ENCODE results near the gene MAPKAPK3.
"Not testable (repeated sequence)": the region's sequence is repeated elsewhere in the genome, so short reads cannot be mapped to it uniquely, and the experiment has no call there.

The MAPKAPK3 gene

DNA sequence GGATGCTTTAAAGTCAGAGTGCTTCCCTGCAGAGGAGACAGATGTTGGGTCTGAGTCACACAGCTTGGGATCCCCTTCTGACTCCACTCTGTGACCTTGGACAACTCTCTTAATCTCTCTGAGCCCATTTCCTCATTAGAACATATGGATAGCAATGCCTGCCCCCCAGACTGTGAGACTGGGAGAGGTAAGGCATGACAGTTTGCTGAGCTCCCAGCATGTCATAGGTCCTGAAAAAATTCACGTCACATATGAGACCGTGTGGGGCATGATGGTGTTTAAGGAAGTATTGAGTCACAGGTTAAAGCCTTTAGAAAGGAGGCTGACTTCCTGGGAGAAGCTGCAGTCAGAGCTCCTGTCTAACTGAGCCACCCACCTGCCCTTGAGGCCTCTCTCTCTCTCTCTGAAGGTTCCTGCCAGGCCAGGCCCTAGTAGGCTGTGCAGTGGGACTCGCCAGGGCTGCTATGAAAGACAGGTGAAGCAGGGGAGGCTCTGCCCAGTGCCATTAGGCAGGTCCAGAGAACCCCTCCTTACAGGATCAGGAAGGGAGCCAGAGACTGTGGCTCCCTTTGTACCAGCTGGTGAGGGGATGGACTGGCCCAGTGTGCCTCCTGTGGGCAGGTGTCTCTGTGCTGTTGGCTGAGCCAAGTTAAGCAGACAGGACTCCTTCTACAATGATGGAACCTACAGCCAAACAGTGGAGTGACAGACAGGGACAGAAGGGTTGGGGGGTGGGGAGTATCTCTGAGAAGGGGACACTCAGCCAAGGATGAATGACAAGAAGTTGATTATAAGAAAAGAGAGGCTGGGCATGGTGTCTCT lies 38.3 kb downstream of the MAPKAPK3 start:
- DNase-seq (ENCODE audit: low spot score), result no peak

DNA sequence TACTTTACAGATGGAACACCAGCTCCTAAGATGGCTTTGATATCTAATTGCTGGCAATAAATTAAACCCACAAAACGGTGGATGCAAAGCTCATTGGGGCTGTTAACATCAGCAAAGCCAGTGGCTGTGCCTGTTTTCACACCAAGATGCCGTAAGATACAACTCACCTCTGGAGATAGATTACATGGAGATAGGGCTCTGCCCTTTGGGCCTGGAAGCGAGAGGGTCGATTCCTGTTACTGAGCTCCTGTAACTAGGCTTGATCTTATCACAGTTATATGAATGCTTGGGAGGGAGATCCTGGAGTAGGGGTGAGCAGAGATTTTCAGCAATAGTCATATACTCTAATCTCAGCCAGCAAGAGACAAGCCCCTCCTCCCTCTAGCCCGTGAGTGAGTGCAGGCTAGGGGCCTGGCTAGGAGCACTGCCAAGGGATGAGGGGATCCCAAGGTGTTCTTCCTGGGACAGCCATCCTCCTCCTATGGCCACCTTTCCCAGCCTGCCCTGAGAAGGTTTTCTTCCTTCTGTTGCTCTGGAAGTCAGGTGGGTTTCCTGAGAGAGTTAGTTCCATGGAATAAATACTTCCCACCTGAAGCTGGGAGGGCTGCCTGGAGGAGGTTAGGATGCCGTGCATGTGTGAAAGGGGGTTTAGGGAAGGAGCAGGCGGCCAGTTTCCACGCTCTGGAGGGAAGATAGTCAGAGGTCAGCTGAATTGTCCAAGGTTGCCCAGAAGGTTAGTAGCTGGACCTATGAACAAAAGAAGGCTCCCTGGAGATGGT lies 39.7 kb downstream of the MAPKAPK3 start:
- DNase-seq (ENCODE audit: low spot score), result peak; percentile 81

DNA sequence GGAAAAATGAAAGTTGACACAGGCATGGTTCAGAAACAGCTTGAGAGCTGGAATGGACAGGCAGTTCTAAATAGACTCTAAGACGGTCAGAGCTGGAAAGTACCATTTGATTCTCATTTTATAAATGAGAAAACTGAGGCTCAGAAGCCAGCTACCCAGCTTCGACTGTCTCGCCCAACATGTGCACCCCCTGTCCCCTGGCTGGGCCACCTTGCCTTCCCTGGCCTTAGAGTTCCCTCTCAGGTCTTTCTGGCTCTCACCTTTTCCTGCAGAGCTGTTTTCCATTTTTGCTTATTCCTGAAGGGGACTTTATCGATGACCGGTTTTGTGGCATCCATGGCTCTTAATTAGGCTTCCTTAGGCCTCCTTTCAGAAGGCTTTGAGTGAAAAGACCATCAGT lies 40.5 kb downstream of the MAPKAPK3 start:
- no peak for DNase-seq (ENCODE audit: low spot score)

DNA sequence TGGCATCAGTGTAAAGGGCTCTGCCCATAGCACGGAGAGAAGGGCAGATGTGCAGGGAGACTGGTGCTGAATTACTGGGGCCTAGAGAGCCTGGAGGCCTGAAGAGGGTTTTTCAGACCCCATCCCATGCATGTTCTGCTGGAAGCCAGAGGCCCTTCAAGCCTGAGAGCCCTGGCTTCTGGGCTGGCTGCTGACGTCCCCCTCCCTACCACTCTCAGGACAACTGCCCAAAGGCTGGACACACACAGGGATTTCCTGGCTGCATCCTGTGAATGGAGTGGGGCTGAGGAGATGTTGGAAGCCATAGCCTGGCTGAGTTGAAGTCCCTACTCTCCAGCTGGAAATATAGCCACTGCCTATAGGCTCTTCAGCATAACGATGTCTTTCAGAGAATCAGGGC lies 40.9 kb downstream of the MAPKAPK3 start:
- no peak for DNase-seq (ENCODE audit: low spot score)

DNA sequence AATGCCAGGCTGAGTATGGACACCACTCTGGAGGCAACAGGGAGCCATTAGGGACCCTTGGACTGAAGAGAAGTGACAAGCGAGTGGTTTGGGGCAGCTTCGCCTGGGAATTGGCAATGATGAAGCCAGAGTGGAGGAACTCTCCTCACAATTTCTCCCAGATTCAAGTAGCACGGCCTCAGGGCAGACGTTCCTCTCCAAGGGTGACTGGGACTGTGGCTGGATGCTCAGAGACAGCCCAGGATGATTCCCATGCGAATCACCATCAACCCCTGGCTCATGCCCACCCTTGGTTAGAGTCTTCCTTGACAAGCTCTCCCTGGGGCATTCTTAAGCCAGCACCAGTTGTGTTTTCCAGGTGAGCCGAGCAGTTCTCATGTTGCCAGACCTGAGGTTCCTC lies 41.5 kb downstream of the MAPKAPK3 start:
- DNase-seq (ENCODE audit: low spot score), result no peak

DNA sequence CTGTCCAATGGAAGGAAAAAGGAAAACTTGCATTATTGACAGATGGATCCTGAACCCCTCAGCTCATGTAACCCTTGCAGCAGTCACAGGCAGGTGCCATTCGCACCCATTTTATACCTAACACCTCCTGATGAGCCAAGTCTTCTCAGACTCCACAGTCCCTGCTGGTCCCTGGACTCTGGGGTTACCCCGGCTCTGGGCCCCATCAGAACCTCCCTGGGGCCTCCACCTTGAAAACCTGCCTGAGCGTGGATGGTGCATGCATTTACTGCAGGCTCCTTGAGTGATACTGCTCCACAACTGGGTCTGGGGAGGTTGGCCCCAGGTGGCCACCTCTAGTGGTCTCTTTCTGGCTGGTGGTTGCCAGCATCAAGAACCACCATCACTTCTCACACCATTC lies 41.9 kb downstream of the MAPKAPK3 start:
- DNase-seq (ENCODE audit: low spot score), result no peak

DNA sequence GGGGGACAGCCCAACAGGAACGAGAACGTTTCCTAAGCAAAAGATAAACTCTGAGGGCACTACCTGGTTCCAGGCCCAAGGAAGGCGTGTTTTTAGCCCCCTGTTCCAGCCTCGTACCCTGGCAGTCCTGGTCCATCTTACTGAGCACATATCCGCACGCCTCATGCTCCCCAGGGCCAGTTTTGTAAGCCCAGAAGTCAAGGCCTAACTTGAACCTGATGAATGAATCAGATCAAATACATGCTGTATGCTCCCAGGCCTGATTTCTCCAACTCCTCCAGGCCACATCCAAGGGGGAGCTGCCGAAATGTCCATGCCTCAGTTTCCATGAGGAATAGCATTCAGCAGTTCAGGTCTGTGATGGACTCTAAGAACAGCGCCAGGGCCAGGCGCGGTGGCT lies 43.4 kb downstream of the MAPKAPK3 start:
- DNase-seq (ENCODE audit: low spot score), result no peak

DNA sequence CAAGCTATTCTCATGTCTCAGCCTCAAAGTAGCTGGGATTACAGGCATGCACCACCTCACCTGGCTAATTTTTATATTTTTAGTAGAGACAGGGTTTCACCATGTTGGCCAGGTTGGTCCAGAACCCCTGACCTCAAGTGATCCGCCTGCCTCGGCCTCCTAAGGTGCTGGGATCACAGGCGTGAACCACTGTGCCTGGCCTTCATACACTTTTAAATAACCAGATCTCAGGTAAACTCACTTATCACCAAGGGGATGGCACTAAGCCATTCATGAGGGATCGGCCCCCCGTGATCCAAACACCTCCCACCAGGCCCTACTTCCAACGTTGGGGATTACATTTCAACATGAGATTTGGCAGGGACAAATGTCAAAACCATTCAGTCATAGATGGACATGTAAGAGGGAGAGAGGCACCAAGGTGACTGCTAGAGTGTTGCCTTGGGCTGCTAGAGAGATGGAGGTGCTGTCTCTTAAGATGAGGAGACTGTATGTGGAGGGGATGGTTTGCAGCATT lies 44.4 kb downstream of the MAPKAPK3 start:
- no peak for DNase-seq (ENCODE audit: low spot score)

DNA sequence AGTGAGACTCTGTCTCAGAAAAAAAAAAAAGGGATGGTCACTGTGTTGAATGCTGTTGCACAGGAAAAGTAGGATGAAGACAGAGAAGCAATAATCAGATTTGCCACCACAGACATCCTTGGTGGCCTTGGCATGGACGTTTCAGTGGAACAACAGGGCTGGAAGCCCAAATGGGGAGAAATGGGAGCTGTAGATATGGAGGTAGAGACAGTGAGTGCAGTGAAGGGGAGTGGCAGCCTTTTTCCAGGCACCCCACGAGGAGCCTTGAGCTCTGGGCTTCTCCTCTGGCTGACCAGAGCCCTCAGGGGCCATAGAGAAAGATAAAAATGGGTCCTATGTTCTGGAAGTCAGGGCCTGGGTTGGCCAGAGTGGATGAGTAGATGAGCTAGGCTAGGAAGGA lies 45.5 kb downstream of the MAPKAPK3 start:
- no peak for DNase-seq (ENCODE audit: low spot score)

DNA sequence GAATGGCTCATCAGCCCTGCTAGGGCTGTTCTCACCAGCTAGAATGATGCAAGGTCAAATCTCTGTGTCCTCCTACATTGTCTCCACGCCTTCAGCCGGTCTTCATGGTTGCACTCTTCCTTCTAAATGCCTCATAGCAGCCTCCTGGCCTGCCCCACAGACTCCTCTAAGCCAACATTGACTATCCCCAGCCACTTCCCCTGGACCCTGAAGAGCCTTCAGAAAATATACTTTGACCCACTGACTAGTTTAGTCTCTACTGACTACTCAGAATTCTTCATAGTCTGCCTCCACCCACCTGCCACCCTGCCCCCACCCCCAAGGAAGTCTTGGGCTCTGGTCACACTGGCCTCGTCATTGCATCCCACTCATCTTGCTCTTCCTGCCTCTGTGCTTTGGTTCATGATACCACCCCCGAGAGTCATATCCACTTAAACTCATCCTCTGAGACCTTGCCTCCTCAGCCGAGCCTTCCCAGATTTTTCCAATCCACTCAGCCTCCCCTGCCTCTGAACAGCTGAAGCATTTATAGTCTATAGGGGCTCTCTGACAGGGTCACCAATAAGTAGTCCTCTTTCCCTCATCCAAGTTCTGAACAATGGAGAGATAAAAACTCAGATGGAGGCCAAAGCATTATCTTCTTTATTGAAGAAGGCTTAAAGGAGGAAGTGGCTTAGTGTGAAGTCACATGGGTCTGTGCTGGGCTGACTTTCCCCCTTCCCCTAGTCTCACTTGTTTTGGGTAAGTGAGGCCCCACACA lies 48.3 kb downstream of the MAPKAPK3 start:
- DNase-seq (ENCODE audit: low spot score), result no peak

DNA sequence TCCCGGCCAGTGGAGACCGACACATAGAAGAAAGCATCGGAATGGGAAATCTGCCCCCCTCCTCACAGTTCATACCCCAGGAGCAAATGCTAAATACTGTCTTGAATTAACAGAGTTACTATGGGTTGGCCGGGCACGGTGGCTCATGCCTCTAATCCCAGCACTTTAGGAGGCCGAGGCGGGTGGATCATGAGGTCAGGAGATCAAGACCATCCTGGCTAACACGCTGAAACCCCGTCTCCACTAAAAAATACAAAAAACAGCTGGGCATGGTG lies 48.8 kb downstream of the MAPKAPK3 start:
- DNase-seq (ENCODE audit: low spot score), result not testable (repeated sequence)

DNA sequence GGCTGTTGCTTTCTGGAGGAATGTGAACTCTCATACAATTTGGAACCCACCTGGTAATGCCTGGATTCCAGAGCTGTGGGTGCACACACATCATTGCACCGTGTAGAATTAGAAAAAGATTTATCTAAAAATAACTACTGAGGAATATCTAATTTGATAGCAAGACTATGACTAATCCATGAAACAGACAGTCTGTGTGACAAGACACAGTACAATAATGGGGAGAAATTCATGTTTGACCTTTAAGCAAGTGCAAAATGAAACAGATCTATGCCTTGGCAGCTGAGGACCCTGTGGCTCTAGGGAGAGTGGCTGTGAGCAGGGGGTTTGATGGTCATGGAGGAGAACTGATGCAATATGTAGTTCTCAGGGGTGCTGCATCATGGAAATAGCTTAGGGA lies 49.9 kb downstream of the MAPKAPK3 start:
- DNase-seq (ENCODE audit: low spot score), result no peak

DNA sequence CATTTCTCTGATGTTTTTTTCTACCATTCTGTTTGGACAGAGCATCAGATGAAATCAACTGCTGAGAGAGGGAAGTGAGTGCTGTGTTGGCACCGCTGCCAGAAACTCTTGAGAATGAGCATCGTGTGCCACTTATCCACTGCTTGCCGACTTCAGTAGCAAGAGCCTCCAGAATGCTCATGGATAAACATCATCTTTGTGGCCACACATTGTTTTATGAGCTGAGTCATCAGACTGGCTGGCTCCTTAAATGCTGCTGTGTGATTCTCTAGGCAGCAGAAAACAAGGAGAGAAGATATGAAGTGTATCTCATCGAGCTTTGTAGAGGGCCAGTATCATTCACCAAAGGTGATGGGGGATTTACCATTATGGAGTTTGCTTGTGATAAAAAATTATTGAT lies 54.4 kb downstream of the MAPKAPK3 start:
- DNase-seq (ENCODE audit: low spot score), result no peak

DNA sequence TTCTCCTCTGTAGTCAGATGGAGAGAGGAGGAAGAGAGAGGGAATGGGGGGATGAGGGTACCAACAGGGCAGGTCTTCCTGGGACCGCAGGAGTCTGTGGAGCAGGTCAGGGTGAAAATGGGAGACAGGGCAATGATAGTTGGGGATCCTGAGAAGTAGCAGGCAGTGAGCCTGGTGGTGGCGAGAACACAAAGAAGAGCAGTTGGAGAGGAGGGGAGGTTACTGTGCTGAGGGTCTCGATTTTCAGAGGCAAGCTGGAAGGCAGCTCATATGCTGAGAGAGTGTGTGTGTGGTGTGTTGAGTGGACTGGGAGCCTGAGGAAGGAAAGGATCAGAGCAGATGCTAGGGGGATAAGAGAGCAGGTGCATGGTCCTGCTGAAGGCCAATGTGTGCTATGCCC lies 55.7 kb downstream of the MAPKAPK3 start:
- no peak for DNase-seq (ENCODE audit: low spot score)

DNA sequence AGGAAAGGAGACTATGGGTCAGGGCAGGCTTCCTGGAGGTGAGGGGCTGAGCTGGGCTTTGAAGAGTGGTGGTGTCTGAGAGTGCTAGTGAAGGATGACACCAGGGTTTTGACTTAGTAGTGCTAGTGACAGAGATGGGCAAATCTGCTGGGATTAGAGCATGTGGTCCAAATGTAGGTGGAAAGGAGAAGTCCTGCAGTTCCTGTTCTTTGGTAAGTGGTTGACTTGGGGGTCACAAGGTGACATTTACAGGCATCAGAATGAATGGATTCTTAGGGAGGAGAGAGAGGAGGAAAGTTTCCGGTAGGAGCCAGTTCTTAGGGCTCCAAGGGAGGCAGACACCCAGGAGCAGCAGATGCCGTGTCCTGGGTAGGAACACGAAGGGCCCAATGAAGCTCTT lies 57.0 kb downstream of the MAPKAPK3 start:
- DNase-seq (ENCODE audit: low spot score), result no peak

DNA sequence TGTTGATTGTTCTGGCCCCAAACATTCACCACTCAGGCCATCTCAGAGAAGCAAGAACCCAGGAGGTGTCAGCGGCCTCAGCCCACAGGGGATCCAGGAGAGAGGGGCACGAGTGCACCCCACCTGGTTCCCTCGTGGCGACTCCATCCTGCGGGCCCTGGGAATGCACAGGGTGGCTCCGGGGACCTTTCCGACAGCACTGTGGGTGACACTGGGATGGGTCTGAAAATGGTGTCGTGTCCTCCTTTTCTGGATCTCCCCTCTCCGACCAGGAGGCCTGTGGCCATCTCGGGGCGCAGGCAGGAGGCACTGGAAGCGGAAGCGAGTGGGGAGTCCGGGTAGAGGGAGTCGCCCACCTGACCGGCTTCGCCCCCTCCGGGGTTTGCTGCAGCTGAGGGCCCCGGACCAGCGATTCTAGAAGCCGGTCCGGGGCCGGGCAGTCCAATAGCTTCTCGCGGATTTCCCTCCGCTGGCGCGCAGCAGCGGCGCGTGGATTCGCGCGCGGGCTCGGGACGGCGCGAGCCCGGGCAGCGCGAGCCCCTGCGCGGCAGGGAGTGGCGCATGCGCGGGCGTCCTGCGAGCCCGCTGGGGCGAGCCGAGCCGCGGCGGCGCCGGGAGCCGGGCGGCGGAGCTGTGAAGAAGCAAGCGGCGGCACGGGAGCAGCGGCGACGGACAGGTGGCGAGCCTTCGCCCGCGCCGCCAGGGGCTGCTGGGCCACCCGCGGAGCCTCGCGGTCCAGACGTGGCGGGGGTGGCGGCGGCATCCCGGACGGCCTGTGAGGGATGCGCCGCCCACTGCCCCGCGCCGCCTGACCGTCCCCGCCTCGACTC lies 57.6 kb downstream of the MAPKAPK3 start, which contains the start of gene DOCK3:
TSS of gene DOCK3 (plus strand) at position 579 of the 830 bp plus-strand sequence. CDS start 337 bp downstream, outside the sequence.
- peak; percentile 53 for DNase-seq (ENCODE audit: low spot score)

DNA sequence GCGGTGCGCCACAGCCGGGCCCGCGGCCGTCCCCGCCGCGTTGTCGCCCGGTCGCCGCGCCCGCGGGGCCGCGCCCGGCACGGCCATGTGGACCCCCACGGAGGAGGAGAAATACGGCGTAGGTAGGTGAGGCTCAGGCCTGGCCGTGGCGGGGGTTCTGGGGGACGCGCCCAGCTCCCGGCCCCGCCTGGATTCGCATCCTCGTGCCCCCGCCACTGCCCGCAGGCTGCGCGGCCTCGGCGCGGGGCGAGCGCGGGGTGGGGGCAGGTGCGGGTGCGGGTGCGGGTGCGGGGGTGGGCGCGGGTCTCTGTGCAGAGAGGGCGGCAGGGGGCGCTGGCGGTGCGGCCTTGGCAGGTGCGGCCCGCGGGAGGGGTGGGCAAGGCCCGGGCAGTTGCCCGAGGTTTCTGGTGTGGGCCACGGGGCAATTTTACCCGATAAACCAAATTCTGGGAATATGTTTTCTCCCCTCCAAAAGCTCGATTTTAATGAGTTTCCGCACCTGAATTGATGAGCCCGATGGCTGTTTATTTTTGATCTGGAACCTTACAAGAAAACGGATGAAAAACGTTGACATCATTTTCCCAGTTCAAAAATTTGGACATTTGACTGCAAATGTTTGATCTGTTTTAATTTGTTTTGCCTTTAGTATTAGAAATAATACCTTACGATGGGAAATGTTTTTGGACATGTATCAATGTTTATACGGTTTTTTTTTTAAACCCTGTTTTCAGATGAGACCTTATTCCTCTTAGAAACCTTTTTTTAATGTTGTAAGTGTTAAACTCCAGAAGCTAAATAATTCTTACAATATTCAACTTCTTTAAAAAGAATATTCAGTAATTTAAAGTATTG lies 58.5 kb downstream of the MAPKAPK3 start:
- DNase-seq (ENCODE audit: low spot score), result peak; percentile 32

DNA sequence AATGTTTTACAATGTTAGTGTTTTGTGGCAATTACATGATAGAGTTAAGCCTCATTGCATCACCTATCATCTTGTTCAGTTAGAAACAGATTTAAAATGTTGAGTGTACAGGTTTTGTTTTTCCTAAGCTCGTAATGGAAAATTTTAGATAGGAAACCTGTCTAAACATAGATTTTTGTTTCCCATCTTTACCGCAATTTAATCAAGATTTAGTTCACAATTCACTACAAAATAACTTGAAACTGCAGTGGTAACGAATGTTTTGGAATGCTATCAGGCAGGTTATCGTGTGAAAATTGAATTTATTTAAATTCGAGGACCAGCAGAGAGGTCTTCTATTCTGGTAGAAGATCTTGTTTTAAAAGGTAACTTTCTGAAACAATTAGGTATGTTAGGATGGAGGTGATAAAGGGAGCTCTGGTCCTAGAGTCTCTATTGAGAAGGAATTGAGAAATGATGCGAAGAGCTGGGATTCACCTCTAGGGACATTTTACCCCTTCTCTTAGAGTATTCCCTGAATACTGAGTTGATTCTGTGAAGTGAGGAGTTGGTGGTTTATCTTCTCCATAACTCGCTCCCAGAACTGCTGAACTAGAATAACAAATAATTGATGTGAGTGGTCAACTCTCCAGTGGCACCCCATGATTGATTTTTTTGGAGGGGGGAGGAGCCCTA lies 59.2 kb downstream of the MAPKAPK3 start:
- no peak for DNase-seq (ENCODE audit: low spot score)

DNA sequence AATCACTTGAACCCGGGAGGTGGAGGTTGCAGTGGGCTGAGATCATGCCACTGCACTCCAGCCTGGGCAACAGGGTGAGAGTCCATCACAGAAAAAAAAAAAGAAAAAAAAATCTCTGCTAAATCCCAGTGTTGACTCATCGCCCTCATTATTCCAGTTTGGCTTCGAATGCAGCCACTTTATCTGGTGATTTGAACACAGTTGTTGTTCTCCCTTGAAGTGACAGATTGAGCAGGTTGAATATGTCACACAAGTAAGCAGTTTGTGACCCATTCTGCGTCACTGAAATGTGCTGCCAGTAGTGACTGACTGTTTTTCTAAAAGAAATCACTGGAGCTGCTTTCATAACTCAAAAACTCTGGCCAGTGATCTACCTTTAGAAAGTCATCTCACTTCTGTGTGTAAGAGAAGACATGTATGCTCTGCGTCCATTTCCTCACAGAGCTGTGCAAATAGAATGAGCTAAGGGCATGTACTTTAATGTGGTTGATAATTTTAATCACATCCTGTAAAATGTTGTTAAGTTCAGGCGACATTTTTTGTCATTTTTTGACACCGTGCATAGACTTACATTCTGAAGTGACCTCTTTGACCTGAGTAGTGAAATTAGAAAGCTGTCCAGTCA lies 70.3 kb downstream of the MAPKAPK3 start:
- DNase-seq (ENCODE audit: low spot score), result no peak

Data from SK-N-DZ (cell line).